Activated CD4-positive, alpha-beta T cell treated with anti-CD3 and anti-CD28 coated beads, Interleukin-10, Interleukin-2, amounts not matched to agents 100 ng/mL and 50 ng/mL, durations not matched to agents 16 hours and 8 hours (primary cell): ENCODE results near the gene NXPE4.
"Not testable (repeated sequence)": the region's sequence is repeated elsewhere in the genome, so short reads cannot be mapped to it uniquely, and the experiment has no call there.

ENCODE experiments used
- DNase-seq: peaks from one replicate; pipeline ENCODE4 v3.0.0-alpha.2; 2020

Gene NXPE4

GRCh38 chr11:114595571-114595970 lies at the start of gene NXPE4:
TSS of gene NXPE4 (minus strand) at chr11:114595786. CDS start at chr11:114594759, 1,027 bp downstream.
- no peak for DNase-seq

DNA sequence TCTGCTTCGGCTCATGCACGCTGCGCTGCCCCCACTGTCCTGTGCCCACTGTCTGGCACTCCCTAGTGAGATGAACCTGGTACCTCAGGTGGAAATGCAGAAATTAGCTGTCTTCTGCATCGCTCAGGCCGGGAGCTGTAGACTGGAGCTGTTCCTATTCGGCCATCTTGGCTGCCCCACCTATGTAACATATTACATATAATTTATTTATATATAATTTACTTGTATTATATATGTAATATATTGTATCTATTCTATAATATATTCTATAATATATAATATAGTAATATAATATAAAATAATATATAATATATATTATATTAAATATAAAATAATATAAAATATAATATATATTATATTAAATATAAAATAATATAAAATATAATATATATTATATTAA lies 43.9 kb upstream of the NXPE4 start:
- not testable (repeated sequence) for DNase-seq

- not testable (repeated sequence) for DNase-seq
Observed at GRCh38 chr11:114631445-114631965, 35.9 kb upstream of the NXPE4 start.

DNA sequence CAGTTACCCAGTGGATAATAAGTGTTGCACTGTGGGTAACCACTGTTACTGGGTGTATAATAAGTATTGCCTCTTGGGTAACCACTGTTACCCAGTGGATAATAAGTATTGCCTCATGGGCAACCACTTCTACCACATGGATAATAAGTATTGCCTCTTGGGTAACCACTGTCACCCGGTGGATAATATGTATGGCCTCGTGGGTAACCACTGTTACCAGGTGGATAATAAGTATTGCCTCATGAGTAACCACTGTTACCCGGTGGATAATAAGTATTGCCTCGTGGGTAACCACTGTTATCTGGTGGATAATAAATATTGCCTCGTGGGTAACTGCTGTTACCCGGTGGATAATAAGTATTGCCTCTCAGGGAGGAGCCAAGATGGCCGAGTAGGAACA lies 29.7 kb upstream of the NXPE4 start:
- DNase-seq: no peak

DNA sequence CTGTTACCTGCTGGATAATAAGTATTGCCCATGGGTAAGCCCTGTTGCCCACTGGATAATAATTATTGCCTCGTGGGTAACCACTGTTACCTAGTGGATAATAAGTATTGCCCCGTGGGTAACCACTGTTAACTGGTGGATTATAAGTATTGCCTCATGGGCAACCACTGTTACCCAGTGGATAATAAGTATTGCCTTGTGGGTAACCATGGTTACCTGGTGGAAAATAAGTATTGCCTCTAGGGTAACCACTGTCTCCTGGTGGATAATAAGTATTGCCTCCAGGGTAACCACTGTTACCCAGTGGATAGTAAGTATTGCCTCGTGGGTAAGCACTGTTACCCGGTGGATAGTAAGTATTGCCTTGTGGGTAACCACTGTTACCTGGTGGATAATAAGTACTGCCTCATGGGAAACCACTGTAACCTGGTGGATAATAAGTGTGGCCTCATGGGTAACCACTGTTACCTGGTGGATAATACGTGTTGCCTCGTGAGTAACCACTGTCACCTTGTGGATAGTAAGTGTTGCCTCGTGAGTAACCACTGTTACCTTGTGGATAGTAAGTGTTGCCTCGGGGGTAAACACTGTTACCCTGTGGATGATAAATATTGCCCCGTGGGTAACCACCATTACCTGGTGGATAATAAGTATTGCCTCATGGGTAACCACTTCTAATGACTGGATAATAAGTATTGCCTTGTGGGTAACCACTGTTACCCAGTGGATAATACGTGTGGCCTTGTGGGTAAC lies 29.0 kb upstream of the NXPE4 start:
- no peak for DNase-seq

GRCh38 chr11:114623720-114624119 lies 28.1 kb upstream of the NXPE4 start:
- DNase-seq: no peak

GRCh38 chr11:114622858-114623257 lies 27.3 kb upstream of the NXPE4 start:
- no peak for DNase-seq

DNA sequence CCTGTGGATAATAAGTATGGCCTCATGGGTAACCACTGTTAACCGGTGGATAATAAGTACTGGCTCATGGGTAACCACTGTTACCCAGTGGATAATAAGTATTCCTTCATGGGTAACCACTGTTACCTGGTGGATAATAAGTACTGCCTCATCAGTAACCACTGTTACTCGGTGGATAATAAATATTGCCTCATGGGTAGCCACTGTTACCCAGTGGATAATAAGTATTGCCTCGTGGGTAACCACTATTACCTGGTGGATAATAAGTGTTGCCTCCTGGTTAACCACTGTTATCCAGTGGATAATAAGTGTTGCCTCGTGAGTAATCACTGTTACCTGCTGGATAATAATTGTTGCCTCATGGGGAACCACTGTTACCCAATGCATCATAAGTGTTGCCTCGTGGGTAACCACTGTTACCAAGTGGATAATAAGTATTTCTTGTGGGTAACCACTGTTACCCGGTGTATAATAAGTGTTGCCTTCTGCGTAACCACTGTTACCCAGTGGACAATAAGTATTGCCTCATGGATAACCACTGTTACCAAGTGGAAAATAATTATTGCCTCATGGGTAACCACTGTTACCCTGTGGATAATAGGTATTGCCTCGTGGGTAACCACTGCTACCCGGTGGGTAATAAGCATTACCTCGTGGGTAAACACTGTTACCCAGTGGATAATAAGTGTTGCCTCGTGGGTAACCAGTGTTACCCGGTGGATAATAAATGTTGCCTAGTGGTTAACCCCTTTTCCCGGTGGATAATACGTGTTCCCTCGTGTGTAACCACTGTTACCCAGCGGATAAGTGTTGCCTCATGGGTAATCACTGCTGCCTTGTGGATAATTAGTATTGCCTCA lies 26.6 kb upstream of the NXPE4 start:
- no peak for DNase-seq

GRCh38 chr11:114621072-114621471 lies 25.5 kb upstream of the NXPE4 start:
- DNase-seq: no peak

DNA sequence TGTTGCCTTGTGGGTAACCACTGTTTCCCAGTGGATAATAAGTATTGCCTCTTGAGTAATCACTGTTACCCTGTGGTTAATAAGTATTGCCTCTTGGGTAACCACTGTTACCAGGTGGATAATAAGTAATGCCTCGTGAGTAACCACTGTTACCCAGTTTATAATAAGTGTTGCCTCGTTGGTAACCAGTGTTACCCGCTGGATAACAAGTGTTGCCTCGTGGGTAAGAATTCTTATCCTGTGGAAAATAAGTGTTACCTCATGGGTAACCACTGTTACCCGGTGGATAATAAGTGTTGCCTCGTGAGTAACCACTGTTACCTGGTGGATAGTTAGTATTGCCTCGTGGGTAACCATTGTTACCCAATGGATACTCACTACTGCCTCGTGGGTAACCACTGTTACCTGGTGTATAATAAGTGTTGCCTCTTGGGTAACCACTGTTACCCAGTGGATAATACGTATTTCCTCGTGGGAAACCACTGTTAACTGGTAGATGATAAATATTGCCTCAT lies 24.1 kb upstream of the NXPE4 start:
- DNase-seq: no peak

- no peak for DNase-seq
Observed at GRCh38 chr11:114618139-114618538, 22.6 kb upstream of the NXPE4 start.

- DNase-seq: no peak
Observed at GRCh38 chr11:114617157-114618124, 21.9 kb upstream of the NXPE4 start.

GRCh38 chr11:114616516-114616915 lies 20.9 kb upstream of the NXPE4 start:
- no peak for DNase-seq

DNA sequence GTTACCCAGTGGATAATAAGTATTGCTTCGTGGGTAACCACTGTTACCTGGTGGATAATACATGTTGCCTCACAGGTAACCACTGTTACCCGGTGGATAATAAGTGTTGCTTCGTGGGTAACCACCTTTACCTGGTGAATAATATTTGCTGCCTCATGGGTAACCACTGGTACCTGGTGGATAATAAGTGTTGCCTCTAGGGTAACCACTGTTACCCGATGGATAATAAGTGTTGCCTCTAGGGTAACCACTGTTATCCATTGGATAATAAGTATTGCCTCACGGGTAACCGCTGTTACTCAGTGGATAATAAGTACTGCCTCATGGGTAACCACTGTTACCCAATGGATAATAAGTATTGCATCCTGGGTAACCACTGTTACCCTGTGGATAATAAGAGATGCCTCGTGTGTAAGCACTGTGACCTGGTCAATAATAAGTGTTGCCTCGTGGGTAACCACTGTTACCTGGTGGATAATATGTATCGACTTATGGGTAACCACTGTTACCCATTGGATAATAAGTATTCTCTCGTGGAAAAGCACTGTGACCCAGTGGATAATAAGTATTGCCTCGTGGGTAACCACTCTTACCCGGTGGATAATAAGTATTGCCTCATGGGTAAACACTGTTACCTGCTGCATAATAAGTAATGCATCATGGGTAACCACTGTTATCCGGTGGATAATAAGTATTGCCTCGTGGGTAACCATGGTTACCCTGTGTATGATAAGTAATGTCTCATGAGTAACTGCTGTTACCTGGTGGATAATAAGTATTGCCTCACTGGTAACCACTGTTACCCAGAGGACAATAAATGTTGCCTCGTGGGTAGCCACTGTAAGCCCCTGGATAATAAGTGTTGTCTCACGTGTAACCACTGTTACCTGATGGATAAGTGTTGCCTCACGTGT lies 20.1 kb upstream of the NXPE4 start:
- no peak for DNase-seq

DNA sequence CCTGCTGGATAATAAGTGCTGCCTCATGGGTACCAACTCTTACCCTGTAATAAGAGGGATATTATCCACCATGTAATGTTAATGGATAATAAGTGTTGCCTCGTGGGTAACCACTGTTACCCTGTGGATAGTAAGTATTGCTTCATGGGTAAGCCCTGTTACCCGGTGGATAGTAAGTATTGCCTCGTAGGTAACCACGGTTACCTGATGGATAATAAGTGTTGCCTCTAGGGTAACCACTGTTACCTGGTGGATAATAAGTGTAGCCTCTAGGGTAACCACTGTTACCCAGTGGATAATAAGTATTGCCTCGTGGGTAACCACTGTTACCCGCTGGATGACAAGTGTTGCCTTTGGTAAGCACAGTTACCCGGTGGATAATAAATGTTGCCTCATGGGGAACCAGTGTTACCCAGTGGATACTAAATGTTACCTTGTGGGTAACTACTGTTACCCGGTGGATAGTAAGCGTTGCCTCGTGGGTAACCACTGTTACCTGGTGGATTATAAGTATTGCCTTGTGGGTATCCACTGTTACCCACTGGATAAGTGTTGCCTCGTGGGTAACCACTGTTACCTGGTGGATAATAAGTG lies 18.6 kb upstream of the NXPE4 start:
- no peak for DNase-seq

DNA sequence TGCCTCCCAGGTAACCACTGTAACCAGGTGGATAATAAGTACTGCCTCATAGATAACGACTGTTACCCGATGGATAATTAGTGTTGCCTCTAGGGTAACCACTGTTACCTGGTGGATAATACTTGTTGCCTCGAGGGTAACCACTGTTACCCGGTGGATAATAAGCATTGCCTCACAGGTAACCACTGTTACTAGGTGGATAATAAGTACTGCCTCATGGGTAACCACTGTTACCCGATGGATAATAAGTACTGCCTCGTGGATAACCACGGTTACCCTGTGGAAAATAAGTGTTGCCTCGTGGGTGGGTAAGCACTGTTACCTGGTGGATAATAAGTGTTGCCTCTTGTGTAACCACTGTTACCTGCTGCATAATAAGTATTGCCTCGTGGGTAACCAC lies 17.5 kb upstream of the NXPE4 start:
- not testable (repeated sequence) for DNase-seq

DNA sequence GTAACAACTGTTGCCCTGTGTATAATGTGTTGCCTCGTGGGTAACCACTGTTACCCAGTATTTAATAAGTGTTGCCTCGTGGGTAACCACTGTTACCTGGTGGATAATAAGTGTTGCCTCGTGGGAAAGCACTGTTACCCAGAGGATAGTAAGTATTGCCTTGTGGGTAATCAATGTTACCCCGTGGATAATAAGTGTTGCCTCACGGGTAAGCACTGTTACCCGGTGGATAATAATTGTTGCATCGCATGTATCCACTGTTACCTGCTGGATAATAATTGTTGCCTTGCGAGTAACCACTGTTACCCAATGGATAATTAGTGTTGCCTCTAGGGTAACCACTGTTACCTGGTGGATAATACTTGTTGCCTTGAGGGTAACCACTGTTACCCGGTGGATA lies 17.1 kb upstream of the NXPE4 start:
- DNase-seq: no peak

DNA sequence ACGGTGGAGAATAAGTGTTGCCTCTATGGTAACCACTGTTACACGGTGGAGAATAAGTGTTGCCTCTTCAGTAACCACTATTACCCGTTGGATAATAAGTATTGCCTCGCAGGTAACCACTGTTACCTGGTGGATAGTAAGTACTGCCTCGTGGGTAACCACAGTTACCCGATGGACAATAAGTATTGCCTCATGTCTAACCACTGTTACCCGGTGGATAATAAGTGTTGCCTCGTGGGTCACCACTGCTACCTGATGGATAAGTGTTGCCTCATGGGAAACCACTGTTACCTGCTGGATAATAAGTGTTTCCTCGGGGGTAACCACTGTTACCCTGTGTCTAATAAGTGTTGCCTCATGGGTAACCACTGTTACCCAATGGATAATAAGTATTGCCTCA lies 16.6 kb upstream of the NXPE4 start:
- not testable (repeated sequence) for DNase-seq

GRCh38 chr11:114610984-114611944 lies 15.7 kb upstream of the NXPE4 start:
- no peak for DNase-seq

DNA sequence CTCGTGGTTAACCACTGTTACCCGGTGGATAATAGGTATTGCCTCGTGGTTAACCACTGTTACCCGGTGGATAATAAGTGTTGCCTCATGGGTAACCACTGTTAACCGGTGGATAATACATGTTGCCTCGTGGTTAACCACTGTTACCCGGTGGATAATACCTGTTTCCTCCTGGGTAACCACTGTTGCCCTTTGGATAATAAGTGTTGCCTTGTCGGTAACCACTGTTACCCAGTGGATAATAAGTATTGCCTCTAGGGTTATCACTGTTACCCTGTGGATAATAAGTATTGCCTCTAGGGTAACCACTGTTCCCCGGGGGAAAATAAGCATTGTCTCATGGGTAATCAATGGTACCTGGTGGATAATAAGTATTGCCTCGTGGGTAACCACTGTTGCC lies 15.0 kb upstream of the NXPE4 start:
- no peak for DNase-seq
